GM23338 (cell line): ENCODE measurements around the gene SHROOM2. TPM values are rescaled to one million over a fixed set of nuclear protein-coding genes. Genes with fewer than 3 reads are reported as not detected.

Experiments used
- ATAC-seq: fragments of 200-7000 bp; cut with Tn5 transposase; 3 replicates; pipeline ENCODE4 v1.9.1; 2020
- DNase-seq: peaks from one replicate; pipeline ENCODE4 v3.0.0-alpha.2; 2015; ENCODE audit warnings: low spot score
- H2AFZ ChIP-seq: fragments of 200-600 bp; sonication (generic); 2 replicates; pipeline ENCODE4 v1.8.0; 2016; ENCODE audit warnings: antibody characterized with exemption, mild to moderate bottlenecking, moderate library complexity
- H3F3A ChIP-seq: fragments of 200-600 bp; sonication (generic); replicated peaks from 2 replicates; pipeline ENCODE4 v1.8.0; 2017; ENCODE audit warnings: antibody characterized with exemption, mixed run types, low read depth
- H3K27ac ChIP-seq: fragments of 200-600 bp; sonication (generic); 2 replicates; pipeline ENCODE4 v1.6.1; 2016; ENCODE audit warnings: low read depth
- H3K27me3 ChIP-seq: fragments of 200-600 bp; sonication (generic); 2 replicates; pipeline ENCODE4 v1.8.0; 2016; ENCODE audit warnings: mild to moderate bottlenecking, mixed run types, moderate library complexity; ENCODE audit not compliant: insufficient read depth
- H3K36me3 ChIP-seq: fragments of 200-600 bp; sonication (generic); 2 replicates; pipeline ENCODE4 v1.8.0; 2016; ENCODE audit warnings: mild to moderate bottlenecking; ENCODE audit not compliant: insufficient read depth
- H3K4me1 ChIP-seq: fragments of 200-600 bp; sonication (generic); 2 replicates; pipeline ENCODE4 v1.8.0; 2016; ENCODE audit warnings: mild to moderate bottlenecking, moderate library complexity; ENCODE audit not compliant: insufficient read depth
- H3K4me2 ChIP-seq: fragments of 200-600 bp; sonication (generic); 2 replicates; pipeline ENCODE4 v1.7.1; 2017; ENCODE audit warnings: mixed run types
- H3K4me3 ChIP-seq: fragments of 200-600 bp; sonication (generic); 2 replicates; pipeline ENCODE4 v1.6.1; 2016; ENCODE audit warnings: mixed run types
- H3K79me2 ChIP-seq: fragments of 200-600 bp; sonication (generic); replicated peaks from 2 replicates; pipeline ENCODE4 v1.8.0; 2017; ENCODE audit warnings: mild to moderate bottlenecking; ENCODE audit not compliant: insufficient read depth
- H3K9me2 ChIP-seq: fragments of 200-600 bp; sonication (generic); 2 replicates; pipeline ENCODE4 v1.8.0; 2017; ENCODE audit not compliant: insufficient read depth
- H4K20me1 ChIP-seq: fragments of 200-600 bp; sonication (generic); replicated peaks from 2 replicates; pipeline ENCODE4 v1.8.0; 2017; ENCODE audit warnings: mild to moderate bottlenecking; ENCODE audit not compliant: insufficient read depth
- H3K27ac Mint-ChIP-seq: 2 replicates; pipeline ENCODE4 v1.8.0; 2020; ENCODE audit warnings: inconsistent platforms, mild to moderate bottlenecking, moderate library complexity, mixed read lengths
- H3K27me3 Mint-ChIP-seq: 3 replicates; pipeline ENCODE4 v1.8.0; 2022; ENCODE audit warnings: low read depth, mild to moderate bottlenecking, moderate library complexity, mixed read lengths, inconsistent platforms; ENCODE audit not compliant: insufficient read depth, poor library complexity
- H3K36me3 Mint-ChIP-seq: 3 replicates; pipeline ENCODE4 v1.8.0; 2021; ENCODE audit warnings: low read depth, mild to moderate bottlenecking, inconsistent platforms, moderate library complexity, mixed read lengths
- H3K4me1 Mint-ChIP-seq: 3 replicates; pipeline ENCODE4 v1.8.0; 2020; ENCODE audit warnings: mild to moderate bottlenecking, inconsistent platforms, mixed read lengths
- H3K4me3 Mint-ChIP-seq: 3 replicates; pipeline ENCODE4 v1.8.0; 2021; ENCODE audit warnings: moderate library complexity, mild to moderate bottlenecking, inconsistent platforms, mixed read lengths
- H3K9me3 Mint-ChIP-seq: 3 replicates; pipeline ENCODE4 v1.8.0; 2020; ENCODE audit warnings: moderate library complexity, mild to moderate bottlenecking, inconsistent platforms, mixed read lengths
- CREB1 ChIP-seq: fragments of 250-450 bp; sonication (Bioruptor Pico); IDR thresholded peaks from 2 replicates; pipeline ENCODE4 v1.5.0; 2020; ENCODE audit warnings: low read depth, mild to moderate bottlenecking, moderate library complexity
- CTCF ChIP-seq, 2 experiments: fragments of 200-600 bp in 1 of 2; sonication (generic) in 1 of 2; conservative IDR thresholded peaks; 2 replicates each; pipeline versions ENCODE4 v1.5.1 to v1.6.1; 2016 to 2017; ENCODE audit warnings: antibody characterized with exemption in 2 of 2, low read depth in 2 of 2, mild to moderate bottlenecking in 2 of 2, moderate library complexity in 1 of 2
- ETS1 ChIP-seq: IDR thresholded peaks from 2 replicates; pipeline ENCODE4 v1.6.1; 2016; ENCODE audit warnings: antibody characterized with exemption
- EZH2 ChIP-seq: fragments of 200-600 bp; sonication (generic); IDR thresholded peaks from one replicate; pipeline ENCODE4 v1.8.0; 2017; ENCODE audit warnings: antibody characterized with exemption, mild to moderate bottlenecking, low read depth; ENCODE audit not compliant: unreplicated experiment
- EZH2phosphoT487 ChIP-seq: fragments of 200-600 bp; sonication (generic); IDR thresholded peaks from one replicate; pipeline ENCODE4 v1.8.1; 2018; ENCODE audit warnings: antibody characterized with exemption; ENCODE audit not compliant: unreplicated experiment
- JUNB ChIP-seq: IDR thresholded peaks from one replicate; pipeline ENCODE4 v1.6.1; 2016; ENCODE audit warnings: antibody characterized with exemption; ENCODE audit not compliant: unreplicated experiment
- NANOG ChIP-seq: IDR thresholded peaks from 2 replicates; pipeline ENCODE4 v1.6.1; 2016; ENCODE audit warnings: antibody characterized with exemption, borderline replicate concordance
- REST ChIP-seq: IDR thresholded peaks from one replicate; pipeline ENCODE4 v1.6.1; 2018; ENCODE audit warnings: antibody characterized with exemption; ENCODE audit not compliant: unreplicated experiment
- STAT1 ChIP-seq: IDR thresholded peaks from one replicate; pipeline ENCODE4 v1.6.1; 2016; ENCODE audit warnings: antibody characterized with exemption; ENCODE audit not compliant: unreplicated experiment
- ZNF331 ChIP-seq: fragments of 250-450 bp; sonication (Bioruptor Pico); IDR thresholded peaks from 2 replicates; pipeline ENCODE4 v1.5.0; 2020; ENCODE audit warnings: low read depth, mild to moderate bottlenecking, moderate library complexity
- polyA plus RNA-seq: library from polyadenylated mRNA; unstranded; fragments of >200 nt; fragmentation: Nextera tagmentation; extraction: Ambion mirVana; gene quantifications from 2 replicates; pipeline ENCODE4 v1.2.1, GENCODE V29; 2016
- total RNA-seq: library from RNA; depleted of rRNA; stranded (reverse); fragments of >200 nt; shearing (Covaris generic); gene quantifications from 2 replicates; pipeline ENCODE4 v1.2.3, GENCODE V29; 2014

Gene SHROOM2
- total and polyA plus RNA-seq, 2 experiments from 2014 or later, result 3.5 to 15.8 TPM

- no peak for DNase-seq
- Mint-ChIP-seq H3K27ac (no peak overlapping the region), H3K4me1 (peaks cover 4% of the 10 kb centered on the region; the same call in 2 of the 3 replicates), H3K4me3 (no peak overlapping the region), H3K27me3 (peaks cover 4% of the 10 kb centered on the region), H3K9me3 (no peaks in the 10 kb centered on the region), H3K36me3 (peaks cover 6% of the 10 kb centered on the region)
- no peaks in the 10 kb centered on the region for H3F3A ChIP-seq
- no peaks in the 10 kb centered on the region for H3K36me3 ChIP-seq
- no peak overlapping the region for H3K4me3 ChIP-seq
- H3K4me1 ChIP-seq, result no peaks in the 10 kb centered on the region
- no peak for ATAC-seq
- H3K79me2 ChIP-seq, result no peaks in the 10 kb centered on the region
- no peak overlapping the region for H3K4me2 ChIP-seq
- H3K27ac ChIP-seq, result no peak overlapping the region
- TF ChIP-seq NANOG, result no peak
- no peak for TF ChIP-seq EZH2
- no peak for TF ChIP-seq EZH2phosphoT487
- H3K27me3 ChIP-seq, result no peaks in the 10 kb centered on the region
- H2AFZ ChIP-seq, result no peak overlapping the region
- no peaks in the 10 kb centered on the region for H3K9me2 ChIP-seq
- no peaks in the 10 kb centered on the region for H4K20me1 ChIP-seq
Observed at GRCh38 chrX:9758021-9758638, 28.1 kb upstream of the SHROOM2 start.

- Histone ChIP-seq H2AFZ (no peak overlapping the region), H3K27me3 (no peaks in the 10 kb centered on the region), H3K79me2 (0 out of 2 replicates have a peak, but pooled peaks cover 5% of the 10 kb centered on the region), H3K9me2 (no peaks in the 10 kb centered on the region), H3K27ac (no peak overlapping the region), H3K4me1 (no peaks in the 10 kb centered on the region), H3F3A (no peaks in the 10 kb centered on the region), H3K4me3 (no peak overlapping the region), H3K36me3 (no peaks in the 10 kb centered on the region), H4K20me1 (no peaks in the 10 kb centered on the region), H3K4me2 (no peak overlapping the region)
- Mint-ChIP-seq H3K36me3 (peaks cover 6% of the 10 kb centered on the region), H3K4me3 (no peak overlapping the region), H3K9me3 (no peaks in the 10 kb centered on the region; the same call in 2 of the 3 replicates), H3K27ac (no peak overlapping the region), H3K4me1 (peaks cover 4% of the 10 kb centered on the region; the same call in 2 of the 3 replicates), H3K27me3 (peaks cover 4% of the 10 kb centered on the region)
- DNase-seq (no peak), ATAC-seq (no peak)
- no peak for TF ChIP-seq CREB1 (CRISPR knock-in tag)
- TF ChIP-seq REST, result no peak
- TF ChIP-seq STAT1, result no peak
- no peak for TF ChIP-seq EZH2phosphoT487
- no peak for TF ChIP-seq JUNB
- no peak for TF ChIP-seq CTCF (conservative IDR thresholded peaks at IDR 0.05; ENCODE audit: low read depth in 2 of 2)
- TF ChIP-seq ETS1, result no peak
- no peak for TF ChIP-seq ZNF331 (CRISPR knock-in tag)
- no peak for TF ChIP-seq EZH2
Observed at GRCh38 chrX:9759337-9759736, 26.9 kb upstream of the SHROOM2 start.
